GM04504 (cell line): Measurements from ENCODE around the gene ABCG4.
"Not testable (repeated sequence)": the region's sequence is repeated elsewhere in the genome, so short reads cannot be mapped to it uniquely, and the experiment has no call there.

Experiments used
- DNase-seq: peaks from one replicate; pipeline ENCODE4 v3.0.0-alpha.2; 2012; ENCODE audit warnings: low read depth

ABCG4 gene

GRCh38 chr11:119154178-119154577 is 5.3 kb downstream of the ABCG4 start:
- DNase-seq: no peak

GRCh38 chr11:119155733-119156492 is 7.1 kb downstream of the ABCG4 start:
- no peak for DNase-seq

DNA sequence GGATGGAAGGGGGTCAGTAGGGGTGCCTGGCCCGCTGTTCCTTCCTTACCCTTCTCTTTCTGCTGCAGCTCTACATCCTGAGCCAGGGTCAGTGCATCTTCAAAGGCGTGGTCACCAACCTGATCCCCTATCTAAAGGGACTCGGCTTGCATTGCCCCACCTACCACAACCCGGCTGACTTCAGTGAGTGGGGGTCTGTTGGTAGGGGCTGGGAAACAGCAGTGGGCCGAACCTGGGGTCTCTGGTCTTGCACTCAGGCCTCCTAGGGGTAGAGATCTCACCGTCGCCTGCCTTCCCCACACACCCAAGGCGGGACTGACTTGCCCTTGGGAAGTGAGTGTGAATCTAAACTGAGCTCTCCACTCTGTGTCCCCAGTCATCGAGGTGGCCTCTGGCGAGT is 7.6 kb downstream of the ABCG4 start:
- no peak for DNase-seq

DNA sequence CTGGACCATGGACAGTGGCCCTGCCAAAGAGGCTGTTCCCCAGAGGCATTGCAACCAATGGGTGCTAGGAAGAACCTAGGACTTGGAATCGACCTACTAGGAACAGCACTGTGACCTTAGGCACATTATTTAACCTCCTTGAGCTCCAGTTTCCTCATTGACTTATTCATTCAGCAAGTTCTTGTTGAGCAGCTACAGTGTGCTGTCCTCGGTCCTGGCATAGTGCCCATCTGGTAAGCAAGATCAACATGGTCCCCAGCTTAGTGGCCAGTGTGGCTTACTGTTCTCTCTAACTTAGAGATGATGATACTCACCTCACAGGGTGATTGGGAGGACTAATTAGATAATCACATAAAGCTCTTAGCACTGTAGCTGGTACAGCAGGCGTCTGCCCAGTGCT is 8.2 kb downstream of the ABCG4 start:
- no peak for DNase-seq

GRCh38 chr11:119158467-119158866 is 9.6 kb downstream of the ABCG4 start:
- DNase-seq: no peak

DNA sequence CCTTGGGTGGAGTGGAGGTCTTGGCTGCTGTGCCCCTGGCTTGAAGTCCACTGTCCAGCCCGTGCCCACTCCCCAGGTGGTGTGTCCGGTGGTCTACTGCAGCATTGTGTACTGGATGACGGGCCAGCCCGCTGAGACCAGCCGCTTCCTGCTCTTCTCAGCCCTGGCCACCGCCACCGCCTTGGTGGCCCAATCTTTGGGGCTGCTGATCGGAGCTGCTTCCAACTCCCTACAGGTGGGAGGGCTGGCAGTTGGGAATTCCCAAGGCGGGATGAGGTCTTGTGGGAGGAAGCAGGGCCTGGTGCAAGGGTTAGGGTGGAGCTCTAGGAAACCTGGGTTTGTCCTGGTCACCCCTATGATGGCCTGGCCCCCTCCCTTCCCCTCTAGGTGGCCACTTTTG is 11.3 kb downstream of the ABCG4 start:
- DNase-seq: no peak

DNA sequence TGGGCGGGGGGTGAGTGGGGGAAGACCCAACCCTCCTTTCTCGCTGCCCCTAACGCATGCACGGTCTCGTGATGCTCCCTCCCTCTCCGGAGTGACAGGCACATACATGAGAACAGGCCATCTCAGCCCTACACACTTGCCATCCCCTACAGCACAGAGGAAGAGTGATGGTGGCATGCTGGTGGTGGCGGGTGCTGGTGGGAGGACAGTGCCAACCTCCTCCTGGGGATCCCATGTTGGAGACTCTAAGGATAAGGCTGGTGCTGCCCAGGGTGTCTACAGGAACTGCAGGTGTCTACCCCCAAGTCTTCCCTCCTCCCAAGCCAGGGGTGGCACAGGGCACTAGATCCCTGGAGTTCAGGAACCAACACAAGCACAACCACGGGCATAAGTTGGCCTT is 13.0 kb downstream of the ABCG4 start:
- no peak for DNase-seq

DNA sequence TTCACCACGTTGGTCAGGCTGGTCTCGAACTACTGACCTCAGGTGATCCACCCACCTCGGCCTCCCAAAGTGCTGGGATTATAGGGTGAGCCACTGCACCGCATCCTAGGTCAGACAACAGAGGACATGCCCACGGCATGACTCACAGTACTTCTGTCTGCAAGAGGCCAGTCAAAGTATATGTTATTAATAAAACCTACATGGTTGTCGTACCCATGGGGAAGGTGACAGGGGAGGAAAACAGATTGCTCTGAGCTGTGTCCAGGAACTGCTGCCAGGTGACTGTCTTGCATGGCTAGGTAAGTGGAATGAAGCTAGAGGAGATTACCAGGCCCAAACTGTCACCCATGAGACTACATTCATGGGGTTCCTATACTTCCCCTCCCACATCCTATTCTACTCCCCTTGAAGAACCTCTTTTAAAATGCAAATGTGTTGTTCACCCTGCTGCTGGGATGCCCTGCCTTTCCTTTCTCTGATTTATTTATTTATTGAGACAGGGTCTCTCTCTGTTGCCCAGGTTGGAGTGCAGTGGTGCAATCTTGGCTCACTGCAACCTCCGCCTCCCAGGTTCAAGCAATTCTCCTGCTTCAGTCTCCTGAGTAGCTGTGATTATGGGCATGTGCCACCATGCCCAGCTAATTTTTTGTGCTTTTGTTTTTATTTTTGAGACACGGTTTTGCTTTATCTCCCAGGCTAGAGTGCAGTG is 17.7 kb downstream of the ABCG4 start:
- peak; percentile 12 for DNase-seq

- DNase-seq: not testable (repeated sequence)
Observed at GRCh38 chr11:119167077-119167458, 18.2 kb downstream of the ABCG4 start.

GRCh38 chr11:119167933-119168332 is 19.1 kb downstream of the ABCG4 start:
- no peak for DNase-seq

DNA sequence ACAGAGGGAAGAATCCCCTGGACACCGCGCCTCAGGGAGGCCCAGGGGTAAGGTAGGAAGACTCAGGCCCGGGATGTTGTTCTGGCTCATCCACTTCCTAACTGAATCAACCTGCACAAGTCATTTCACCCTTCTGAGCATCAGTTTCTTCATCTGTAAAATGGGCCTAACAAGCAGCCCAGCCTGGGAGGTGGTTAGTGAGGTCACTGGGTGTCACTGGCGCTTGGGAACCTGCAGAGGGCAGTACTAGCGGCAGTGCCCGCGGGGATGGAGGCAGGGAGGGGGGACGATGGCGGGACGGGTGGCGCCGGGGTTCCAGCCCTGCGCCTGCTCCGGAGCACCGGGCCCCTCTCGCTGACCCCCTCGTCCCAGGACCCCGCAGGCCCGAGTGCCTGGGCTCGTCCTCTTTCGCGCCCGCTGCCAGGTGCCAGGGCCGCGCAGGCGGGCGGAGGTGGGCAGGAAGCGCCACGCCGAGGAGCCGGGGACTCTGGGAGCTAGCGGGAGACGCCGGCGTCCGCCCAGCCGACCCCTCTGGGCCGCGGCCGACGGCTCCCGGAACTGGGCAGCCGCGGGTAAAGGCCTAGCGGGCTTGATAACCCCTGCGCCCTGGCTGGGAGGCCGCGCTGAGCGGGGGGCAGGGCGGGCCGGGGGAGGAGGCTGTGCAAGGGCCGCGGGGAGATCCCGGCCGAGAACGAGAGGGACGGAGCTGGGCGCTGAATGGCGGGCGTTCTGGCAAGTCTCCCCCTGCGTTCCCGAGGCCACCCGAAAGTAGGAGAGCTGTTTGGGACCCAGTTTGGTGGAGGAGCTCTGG is 19.8 kb downstream of the ABCG4 start, which contains the start of gene NLRX1:
Gene NLRX1, plus strand, starts transcription at position 255 of the 811 bp plus-strand sequence. CDS start 2,679 bp downstream, outside the sequence.
- DNase-seq: peak; percentile 60

GRCh38 chr11:119169282-119169719 is 20.4 kb downstream of the ABCG4 start:
- peak; percentile 10 for DNase-seq

GRCh38 chr11:119172513-119172912 is 23.7 kb downstream of the ABCG4 start:
- DNase-seq: no peak

- no peak for DNase-seq
Observed at GRCh38 chr11:119173453-119173852, 24.6 kb downstream of the ABCG4 start.

GRCh38 chr11:119175493-119176077 is 26.7 kb downstream of the ABCG4 start:
- DNase-seq: peak; percentile 15

- DNase-seq: no peak
Observed at GRCh38 chr11:119178166-119178680, 29.4 kb downstream of the ABCG4 start.

DNA sequence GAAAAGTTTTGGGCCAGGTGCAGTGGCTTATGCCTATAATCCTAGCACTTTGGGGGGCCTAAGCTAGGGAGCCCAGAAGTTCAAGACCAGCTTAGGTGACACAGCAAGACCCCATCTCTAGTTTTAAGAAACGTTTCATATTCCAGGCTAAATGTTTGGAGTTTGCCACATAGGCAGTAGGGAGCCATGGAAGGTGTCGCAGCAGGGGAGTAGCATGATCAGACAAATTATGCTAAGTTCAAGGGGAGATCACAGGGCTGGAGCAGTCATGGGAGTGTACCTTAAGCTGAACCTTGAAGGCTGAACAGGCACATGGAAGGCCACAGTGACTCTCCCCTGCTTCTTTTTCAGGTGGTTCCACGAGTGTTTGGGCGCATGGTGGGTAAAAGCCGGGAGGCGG is 30.5 kb downstream of the ABCG4 start:
- no peak for DNase-seq

- no peak for DNase-seq
Observed at GRCh38 chr11:119179983-119180382, 31.1 kb downstream of the ABCG4 start.

DNA sequence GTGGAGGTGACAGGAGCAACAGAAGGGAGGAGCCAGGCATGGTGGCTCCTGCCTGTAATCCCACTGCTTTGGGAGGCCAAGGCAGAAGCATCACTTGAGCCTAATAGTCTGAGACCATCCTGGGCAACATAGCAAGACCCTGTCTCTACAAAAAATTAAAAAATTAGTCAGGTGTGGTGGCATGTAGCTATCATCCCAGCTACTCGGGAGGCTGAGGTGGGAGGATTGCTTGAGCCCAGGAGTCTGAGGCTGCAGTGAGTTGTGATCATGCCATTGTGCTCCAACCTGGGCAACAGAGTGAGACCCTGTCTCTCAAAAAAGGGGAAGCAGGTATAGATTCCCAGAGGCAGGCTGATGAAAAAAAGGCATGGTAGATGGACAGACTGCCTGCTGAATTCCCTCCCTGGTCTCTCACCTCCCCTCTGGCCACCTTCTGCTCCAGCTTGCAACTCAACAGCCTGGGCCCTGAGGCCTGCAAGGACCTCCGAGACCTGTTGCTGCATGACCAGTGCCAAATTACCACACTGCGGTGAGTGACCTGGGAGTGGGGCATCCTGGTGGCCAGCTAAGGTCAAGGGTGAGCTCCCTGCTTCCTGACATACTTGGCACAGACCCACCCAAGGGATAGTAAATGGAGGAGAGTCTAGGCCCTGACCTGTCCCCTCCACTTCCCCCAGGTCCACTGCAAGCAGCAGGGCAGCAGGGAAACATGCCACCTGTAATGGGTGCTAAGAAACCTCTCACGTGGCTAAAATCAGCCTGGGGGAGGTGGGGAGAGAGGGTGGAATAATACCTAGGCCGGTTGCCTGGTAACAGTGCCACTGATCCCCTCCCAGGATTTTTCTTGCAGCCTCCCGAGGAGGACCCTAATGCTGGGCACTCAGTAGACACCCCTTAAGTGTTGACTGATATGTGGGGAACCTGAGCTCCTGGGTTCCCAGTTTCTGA is 32.2 kb downstream of the ABCG4 start:
- no peak for DNase-seq

DNA sequence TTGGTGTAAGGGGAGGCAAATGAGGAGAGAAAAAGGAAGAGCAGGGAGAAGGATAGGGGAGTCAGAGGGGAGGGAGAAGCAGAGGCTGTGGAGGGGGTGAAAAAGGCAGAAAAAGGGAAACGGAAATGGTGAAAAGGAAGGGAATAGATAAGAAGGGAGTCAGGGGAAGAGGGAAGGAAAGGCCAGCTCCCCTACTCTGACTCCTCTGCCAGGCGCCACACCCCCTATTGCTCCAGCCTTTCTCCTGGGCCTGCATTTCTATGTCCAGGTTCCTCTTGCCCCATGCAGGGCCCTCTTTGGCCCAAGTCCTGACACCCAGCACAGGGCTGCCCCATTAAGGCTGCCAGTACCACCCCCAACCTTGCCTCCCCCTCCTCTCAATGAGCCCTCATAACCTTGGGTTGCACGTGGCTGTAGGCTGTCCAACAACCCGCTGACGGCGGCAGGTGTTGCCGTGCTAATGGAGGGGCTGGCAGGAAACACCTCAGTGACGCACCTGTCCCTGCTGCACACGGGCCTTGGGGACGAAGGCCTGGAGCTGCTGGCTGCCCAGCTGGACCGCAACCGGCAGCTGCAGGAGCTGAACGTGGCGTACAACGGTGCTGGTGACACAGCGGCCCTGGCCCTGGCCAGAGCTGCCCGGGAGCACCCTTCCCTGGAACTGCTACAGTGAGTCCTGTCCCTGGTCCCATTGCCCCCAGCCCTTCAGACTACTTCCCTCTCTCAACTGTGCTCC is 33.0 kb downstream of the ABCG4 start:
- no peak for DNase-seq
